ENCODE measurements around the gene RSBN1L. TPM values are rescaled to one million over a fixed set of nuclear protein-coding genes. Genes with fewer than 3 reads are reported as not detected.

Gene RSBN1L
- total and polyA plus RNA-seq, 2 of the 8 experiments (the other 6 are each of a cell fraction or from before 2014, with no cell fraction given), result 4.1 to 22.1 TPM

DNA sequence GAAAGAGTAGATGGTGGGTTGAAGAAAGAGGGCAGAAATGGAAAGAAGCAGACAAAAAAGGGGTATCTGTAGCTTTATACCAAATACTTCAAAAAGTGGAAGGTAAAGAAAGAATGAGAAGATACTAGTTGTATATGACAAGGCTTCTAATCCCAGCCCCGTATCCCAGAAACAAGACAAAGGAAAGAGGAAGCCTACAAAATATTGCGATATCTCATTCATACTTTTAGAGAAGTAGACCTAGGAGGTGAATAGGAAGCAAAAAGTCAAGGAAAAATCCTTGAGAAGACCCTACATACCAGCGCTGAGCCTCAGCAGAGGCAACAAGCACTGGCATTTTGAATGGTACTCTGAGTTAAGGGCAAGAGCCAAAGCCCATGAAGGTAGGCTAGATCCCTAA is 128.9 kb downstream of the RSBN1L start:
- POLR2A ChIA-PET (ENCODE audit: partially characterized antibody), result no interaction called here
- WGBS, 2 experiments (ENCODE audit: extremely low coverage in 1 of 2, insufficient coverage in 1 of 2, insufficient read length in 1 of 2, insufficient replicate concordance in 2 of 2, low coverage in 1 of 2, low lambda C conversion rate in 2 of 2, missing lambda C conversion rate in 1 of 2), result 92% methylated on average over 3 of the region's 3 CpGs; no CpG with 5 or more reads in 1 of the 2 experiments
- FAIRE-seq (no peak), DNase-seq (ENCODE audit: low read depth in 1 of 2, low spot score in 2 of 2) (no peak)
- no peak overlapping the region for H3K18ac ChIP-seq (ENCODE audit: extremely low read depth, low read length)
- H3K27ac ChIP-seq (ENCODE audit: low read depth, low read length), result no peak overlapping the region
- no peaks in the 10 kb centered on the region for H3K23me2 ChIP-seq (ENCODE audit: low read depth, low read length)
- no peak overlapping the region for H3K4me2 ChIP-seq (ENCODE audit: insufficient read depth in 1 of 2, low read depth in 2 of 2, low read length in 2 of 2)
- H3K4me3 ChIP-seq (ENCODE audit: extremely low read depth in 1 of 4, insufficient read depth in 2 of 4, low read depth in 3 of 4, low read length in 4 of 4), result no peak overlapping the region
- no peak overlapping the region for H2BK12ac ChIP-seq (ENCODE audit: low read depth, low read length)
- no peak overlapping the region for H2AFZ ChIP-seq (ENCODE audit: low read length)
- no peak overlapping the region for H4K91ac ChIP-seq (replicated peaks; ENCODE audit: insufficient read length, low read length)
- peaks cover 5% of the 10 kb centered on the region; the same call in 1 of the 2 replicates for H3K79me1 ChIP-seq (ENCODE audit: low read depth, low read length)
- 0 out of 8 replicates have a peak, but pooled peaks cover 0 to 2% (median 0%) of the 10 kb centered on the region in 4 experiments for H3K36me3 ChIP-seq (ENCODE audit: control insufficient read depth in 2 of 4, insufficient read depth in 4 of 4, low read length in 3 of 4)
- H2BK120ac ChIP-seq (replicated peaks; ENCODE audit: low read depth, low read length), result no peak overlapping the region
- H3K79me2 ChIP-seq (ENCODE audit: control insufficient read depth in 1 of 2, insufficient read depth in 2 of 2, low read length in 2 of 2), result peaks cover 0 to 7% of the 10 kb centered on the region in 2 experiments; a peak in 2 of 4 replicates
- peaks cover 12% of the 10 kb centered on the region in 2 experiments; a peak in 3 of 4 replicates for H3K9me3 ChIP-seq (ENCODE audit: insufficient read depth in 2 of 2, low read depth in 1 of 2, low read length in 1 of 2)
- no peak overlapping the region for H4K8ac ChIP-seq (ENCODE audit: extremely low read depth, insufficient read depth, low read length)
- no peak overlapping the region for H3K9ac ChIP-seq (replicated peaks in 1 of 4; ENCODE audit: extremely low read depth in 1 of 4, low read depth in 3 of 4, low read length in 3 of 4)
- 0 out of 7 replicates have a peak, but pooled peaks cover 0 to 3% (median 0%) of the 10 kb centered on the region in 4 experiments for H3K4me1 ChIP-seq (replicated peaks in 1 of 4; ENCODE audit: control insufficient read depth in 3 of 4, insufficient read depth in 4 of 4, low read length in 3 of 4)
- no peak overlapping the region for H2BK20ac ChIP-seq (ENCODE audit: low read length)
- H4K20me1 ChIP-seq (replicated peaks in 1 of 2; ENCODE audit: control insufficient read depth in 1 of 2, insufficient read depth in 2 of 2, low read length in 2 of 2), result no peaks in the 10 kb centered on the region
- no peak overlapping the region for H2AK5ac ChIP-seq (ENCODE audit: low read depth, low read length)
- no peak overlapping the region for H2BK15ac ChIP-seq (ENCODE audit: low read length)
- H4K5ac ChIP-seq (ENCODE audit: insufficient read length, low read depth, low read length), result no peak overlapping the region
- no peak overlapping the region for H3K14ac ChIP-seq (ENCODE audit: insufficient read length)
- H3K23ac ChIP-seq (ENCODE audit: insufficient read length), result no peak overlapping the region
- no peaks in the 10 kb centered on the region for H3K27me3 ChIP-seq (replicated peaks in 1 of 4; ENCODE audit: control insufficient read depth in 3 of 4, extremely low read depth in 1 of 4, insufficient read depth in 3 of 4, low read length in 3 of 4)
- H2BK5ac ChIP-seq (ENCODE audit: low read depth, low read length), result no peak overlapping the region
- CTCF ChIA-PET (ENCODE audit: partially characterized antibody), result no interaction called here
- no peak overlapping the region for H3K56ac ChIP-seq (replicated peaks; ENCODE audit: insufficient read length, low read depth, low read length)
- H3K4ac ChIP-seq (replicated peaks; ENCODE audit: insufficient read length, low read depth, low read length), result no peak overlapping the region

All from H1 (cell line).